Transverse colon (tissue), 4 donors: ENCODE results near the gene GGT1.
"Not testable (repeated sequence)": the region's sequence is repeated elsewhere in the genome, so short reads cannot be mapped to it uniquely, and the experiment has no call there.

Source experiments
- CTCF ChIP-seq, 5 experiments: fragments of 200-600 bp in 3 of 5; fragments of 450-650 bp in 2 of 5; sonication (generic) in 3 of 5; IDR thresholded peaks; 1 replicate in 2 of 5; 2 replicates in 3 of 5; pipeline ENCODE4 v1.5.1; 2016 to 2017; ENCODE audit warnings: antibody characterized with exemption in 5 of 5, inconsistent platforms in 3 of 5, mild to moderate bottlenecking in 2 of 5, moderate library complexity in 1 of 5
- EP300 ChIP-seq: sonication (generic); formaldehyde crosslinking; IDR thresholded peaks from one replicate; pipeline ENCODE4 v1.6.1; 2017; ENCODE audit warnings: antibody characterized with exemption, low read depth
- POLR2A ChIP-seq: fragments of 450-650 bp; IDR thresholded peaks from one replicate; pipeline ENCODE4 v1.6.1; 2016; ENCODE audit warnings: antibody characterized with exemption, mild to moderate bottlenecking, moderate library complexity
- POLR2AphosphoS5 ChIP-seq, 3 donors: sonication (generic); formaldehyde crosslinking; IDR thresholded peaks; one replicate each; pipeline ENCODE4 v1.6.1; 2016; ENCODE audit warnings: antibody characterized with exemption in 3 of 3

GRCh38 chr22:24633231-24634023, 30.4 kb downstream of the GGT1 start:
- TF ChIP-seq POLR2AphosphoS5 (IDR thresholded peaks at IDR 0.05); CTCF (IDR thresholded peaks at IDR 0.05); POLR2A; EP300: not testable (repeated sequence)
